CD4-positive, alpha-beta T cell treated with Interferon alpha-2 for 1 hour (primary cell): ENCODE data around the gene RPL12.
A peak's percentile ranks its signal among the peaks of the same experiment; 100 is the strongest.

ENCODE experiments used
- DNase-seq, 2 donors: peaks; one replicate each; pipeline ENCODE4 v3.0.0-alpha.2; 2020 to 2022

Gene RPL12

GRCh38 chr9:127437497-127438264 is 13.5 kb downstream of the RPL12 start:
- DNase-seq, result peak; percentile 18 to 45

- DNase-seq, result no peak
Observed at GRCh38 chr9:127430415-127430814, 20.8 kb downstream of the RPL12 start.

- DNase-seq, result no peak
Observed at GRCh38 chr9:127428348-127428747, 22.9 kb downstream of the RPL12 start.

DNA sequence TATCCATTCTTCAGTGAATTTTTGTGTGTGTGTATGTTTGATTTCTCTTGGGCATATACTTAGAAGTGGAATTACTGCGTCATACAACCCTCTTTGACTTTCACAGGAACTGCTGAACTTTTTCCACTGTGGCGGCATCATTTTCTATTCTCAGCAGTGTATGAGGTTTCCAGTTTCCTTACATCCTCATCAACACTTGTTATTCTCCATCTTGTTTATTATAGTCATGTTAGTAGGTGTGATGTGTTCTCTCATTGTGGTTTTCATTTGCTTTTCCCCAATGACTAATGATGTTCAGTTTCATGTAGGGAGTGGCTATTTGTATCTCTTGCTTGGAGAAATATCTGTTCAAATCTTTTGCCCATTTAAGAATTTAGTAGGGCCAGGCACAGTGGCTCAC is 24.4 kb downstream of the RPL12 start:
- no peak for DNase-seq

DNA sequence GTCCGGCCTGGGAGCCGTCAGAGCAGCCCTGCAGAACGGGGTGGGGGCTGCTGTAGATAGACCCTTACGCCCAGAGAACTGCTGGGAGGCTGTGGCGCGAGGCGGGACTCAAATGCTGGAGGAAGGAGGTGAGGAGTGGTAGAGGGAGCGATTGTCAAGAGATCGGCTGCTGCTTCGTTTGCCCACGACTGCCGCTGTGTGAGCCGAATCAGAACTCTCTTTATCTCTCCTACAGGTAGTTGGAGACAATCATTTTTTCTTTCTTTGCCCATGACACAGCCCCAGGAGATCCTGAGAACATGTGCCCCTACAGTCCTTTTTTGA is 26.6 kb downstream of the RPL12 start:
- DNase-seq, result no peak

DNA sequence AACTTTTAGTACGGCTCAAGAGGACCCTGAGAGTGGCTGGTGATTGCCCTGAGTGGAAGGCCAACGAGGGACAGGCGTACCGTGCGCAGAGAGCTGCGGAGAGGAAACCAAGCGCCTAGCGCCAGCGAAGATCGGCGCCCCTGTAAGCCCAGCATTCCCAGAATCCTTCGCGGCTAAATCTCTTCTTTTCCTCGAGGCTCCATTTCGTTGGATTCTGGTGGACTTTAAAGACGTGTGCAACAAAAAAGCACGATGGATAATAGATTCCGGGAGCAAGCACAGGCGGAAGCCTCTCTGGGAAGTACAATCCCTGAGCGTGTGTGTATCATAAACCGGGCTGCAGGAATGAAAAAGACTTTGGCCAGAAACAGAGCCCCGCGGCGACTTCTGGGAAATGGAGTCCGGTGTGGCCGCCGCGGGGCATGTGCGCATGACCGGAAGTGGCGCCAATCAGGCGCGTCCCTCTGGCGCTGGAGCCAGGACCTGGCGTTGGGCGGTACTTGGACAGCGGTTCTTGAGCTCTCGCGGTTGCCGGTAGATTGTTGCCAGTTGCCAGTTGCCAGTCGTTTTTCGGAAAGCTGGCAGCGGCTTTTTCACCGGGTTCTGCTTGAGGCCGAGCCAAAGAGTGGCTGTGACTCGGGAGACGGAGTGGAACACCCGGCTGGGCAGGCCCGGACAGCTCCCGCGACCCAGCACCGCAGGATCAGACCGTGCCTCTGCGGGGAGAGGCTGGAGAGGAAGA is 27.1 kb downstream of the RPL12 start, which contains the start of gene ZNF79:
Gene ZNF79, plus strand, starts transcription at position 449 of the 742 bp plus-strand sequence. CDS start 406 bp downstream, outside the sequence.
- peak; percentile 87 to 92 for DNase-seq

- DNase-seq, result no peak
Observed at GRCh38 chr9:127423476-127423933, 27.7 kb downstream of the RPL12 start.

DNA sequence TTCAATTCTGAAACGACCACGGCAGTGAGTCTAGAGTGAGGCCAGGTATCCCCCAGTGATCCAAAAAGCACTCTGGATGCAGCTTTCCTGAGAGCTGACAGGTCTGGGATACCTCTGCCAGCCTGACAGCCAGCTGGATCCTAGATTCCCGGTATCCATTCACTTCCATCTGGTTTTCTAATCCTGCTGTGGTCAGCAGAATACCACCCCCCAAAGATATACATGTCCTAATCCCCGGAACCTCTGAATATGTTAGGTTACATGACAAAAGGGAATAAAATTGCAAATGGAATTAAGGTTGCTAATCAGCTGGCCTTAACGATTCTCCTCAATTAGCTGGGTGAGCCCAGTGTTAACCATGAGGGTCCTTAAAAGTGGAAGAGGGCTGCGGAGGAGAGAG is 28.4 kb downstream of the RPL12 start:
- no peak for DNase-seq

DNA sequence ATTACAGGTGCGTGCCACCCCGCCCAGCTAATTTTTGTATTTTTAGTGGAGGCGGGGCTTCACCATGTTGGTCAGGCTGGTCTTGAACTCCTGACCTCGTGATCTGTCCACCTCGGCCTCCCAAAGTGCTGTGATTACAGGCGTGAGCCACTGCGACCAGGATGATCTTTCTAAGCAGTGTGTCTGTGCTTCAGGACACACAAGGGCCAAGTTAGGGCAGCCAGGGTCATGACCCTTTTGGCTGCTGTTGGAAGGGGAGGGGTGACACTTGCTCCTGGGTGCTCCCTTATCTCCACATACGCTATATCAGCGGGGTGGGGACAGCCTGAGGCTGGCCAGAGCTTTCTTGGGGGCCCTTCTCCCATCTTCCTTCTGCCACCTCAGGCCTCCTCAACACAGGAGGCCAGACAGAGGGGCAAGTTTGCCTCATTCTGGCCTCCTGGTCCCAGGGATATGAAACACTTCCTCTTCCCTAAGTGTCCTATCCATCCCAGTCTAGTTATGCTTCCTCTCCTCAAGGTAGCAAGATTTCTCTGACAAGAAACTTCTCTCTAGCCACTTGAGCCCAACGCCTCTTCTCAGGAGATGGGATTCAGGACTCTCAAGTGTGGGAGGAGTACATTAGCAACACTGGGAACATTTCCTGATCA is 28.9 kb downstream of the RPL12 start:
- DNase-seq, result no peak

GRCh38 chr9:127421057-127421456 is 30.1 kb downstream of the RPL12 start:
- no peak for DNase-seq

DNA sequence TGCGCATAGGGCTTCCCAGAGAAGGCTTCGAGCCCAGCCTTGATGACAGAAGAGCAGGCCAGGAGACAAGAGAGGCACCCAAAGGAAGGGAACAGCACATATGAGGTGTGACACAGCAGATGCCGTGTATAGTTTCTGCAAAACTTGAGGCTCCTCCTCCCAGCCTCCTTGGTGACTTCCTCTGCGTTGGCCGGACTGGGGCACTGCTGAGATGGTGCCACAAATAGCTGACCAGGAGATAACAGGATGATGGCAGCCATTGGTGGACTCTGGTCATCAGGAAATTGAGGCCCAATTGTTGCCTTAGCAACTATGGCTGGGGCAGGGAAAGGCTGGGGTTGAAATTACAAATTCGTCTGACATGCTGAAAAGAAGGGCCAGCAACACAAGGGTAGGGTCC is 31.9 kb downstream of the RPL12 start:
- no peak for DNase-seq

- DNase-seq, result peak; percentile 15 to 48
Observed at GRCh38 chr9:127418037-127418471, 33.2 kb downstream of the RPL12 start.

DNA sequence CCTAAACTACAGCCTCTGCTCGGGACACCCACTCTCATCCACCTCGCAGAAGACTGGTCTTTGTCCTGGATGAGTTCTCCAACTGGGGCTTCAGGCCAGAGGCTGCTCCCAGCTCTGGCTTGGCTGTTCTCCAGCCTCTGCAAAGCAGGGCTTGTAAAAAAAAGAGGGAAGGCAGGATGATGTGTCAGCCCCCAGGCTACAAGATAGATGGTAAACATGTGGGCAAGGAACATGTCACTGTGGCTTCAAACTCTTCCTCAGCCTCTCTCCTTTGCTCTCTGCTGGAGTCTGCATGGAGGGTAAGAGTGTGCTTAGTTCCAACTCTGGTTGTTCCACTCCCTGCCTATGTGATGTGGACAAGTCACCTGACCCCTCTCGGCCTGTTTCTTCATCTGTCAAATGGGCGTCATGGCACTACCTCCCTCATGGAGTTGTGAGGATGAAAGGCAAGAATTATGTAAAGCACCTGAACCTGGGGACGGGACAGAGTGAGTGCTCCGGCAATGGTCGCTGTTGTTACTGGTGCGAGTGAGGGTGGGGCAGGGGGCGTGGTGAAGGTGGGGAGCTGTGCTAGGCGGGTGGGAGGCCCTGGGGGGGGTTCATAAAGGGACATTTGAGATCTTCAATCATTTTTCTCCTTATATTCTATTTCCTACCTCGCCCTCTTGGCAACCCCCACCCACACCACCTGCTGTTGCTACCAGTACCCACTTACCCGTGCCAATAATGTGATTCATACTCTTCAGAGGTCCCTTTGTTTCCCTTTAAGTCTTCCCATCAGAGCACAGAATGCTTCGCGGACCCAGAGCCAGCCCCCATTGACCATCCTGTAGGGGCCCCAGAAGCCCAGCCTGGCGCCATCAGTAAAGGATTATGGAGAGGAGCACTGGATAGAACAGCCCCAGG is 33.8 kb downstream of the RPL12 start:
- no peak for DNase-seq

DNA sequence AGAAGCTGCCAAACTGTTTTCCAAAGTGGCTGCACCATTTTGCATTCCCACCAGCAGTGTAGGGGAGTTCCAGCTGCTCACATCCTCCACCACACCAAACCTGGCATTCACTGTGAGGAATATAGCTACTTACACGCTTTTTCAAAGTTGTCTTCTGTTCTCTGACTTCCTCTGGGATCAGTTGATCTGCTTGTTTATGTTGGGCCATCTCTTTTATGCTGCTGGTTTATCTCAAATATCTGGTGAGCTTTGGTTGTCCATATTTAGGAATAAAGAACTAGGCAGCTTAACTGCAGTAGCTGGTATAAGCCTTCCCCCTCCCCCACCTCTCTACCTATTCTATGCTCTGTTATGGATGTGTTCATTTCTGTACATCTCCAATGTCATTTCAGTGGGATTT is 35.5 kb downstream of the RPL12 start:
- DNase-seq, result no peak

DNA sequence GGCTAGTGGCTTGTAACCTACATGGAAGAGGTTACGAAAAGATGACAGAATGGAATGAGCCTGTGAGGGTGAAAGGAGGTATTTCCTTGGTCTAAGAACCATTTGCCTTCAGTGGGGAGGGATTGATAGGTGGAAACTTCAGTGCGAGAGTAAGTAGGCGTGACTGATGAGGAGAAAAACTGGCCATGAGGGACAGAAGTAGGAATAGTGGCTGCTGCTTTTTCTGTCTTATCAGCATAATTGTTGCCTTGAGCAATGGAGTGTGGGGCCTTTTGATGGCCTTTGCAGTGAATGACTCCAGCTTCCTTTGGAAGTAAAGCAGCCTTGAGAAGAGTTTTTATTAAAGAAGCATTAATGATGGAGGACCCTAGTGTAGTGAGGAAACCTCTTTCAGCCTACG is 36.1 kb downstream of the RPL12 start:
- no peak for DNase-seq

DNA sequence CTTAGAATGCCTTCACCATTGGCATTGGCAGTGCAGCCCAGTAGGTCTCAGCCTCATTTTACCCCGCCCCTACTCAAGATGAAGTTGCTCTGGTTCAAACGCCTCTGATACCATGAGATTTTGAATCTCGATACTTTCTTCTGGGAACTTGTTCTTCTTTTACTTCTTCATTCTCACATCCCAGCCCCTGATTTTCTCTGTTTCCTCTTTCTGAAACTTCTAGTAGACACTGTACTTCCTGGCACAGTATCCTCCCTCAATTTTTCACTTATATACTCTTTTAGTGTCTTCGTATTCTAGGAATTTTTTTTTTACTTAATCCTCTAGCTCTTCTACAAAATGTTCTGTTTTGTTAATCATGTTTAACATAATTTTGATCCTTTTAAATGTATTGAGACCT is 40.1 kb downstream of the RPL12 start:
- no peak for DNase-seq

- DNase-seq, result no peak
Observed at GRCh38 chr9:127407492-127407843, 43.7 kb downstream of the RPL12 start.

GRCh38 chr9:127406799-127407491 is 44.3 kb downstream of the RPL12 start:
- no peak for DNase-seq

DNA sequence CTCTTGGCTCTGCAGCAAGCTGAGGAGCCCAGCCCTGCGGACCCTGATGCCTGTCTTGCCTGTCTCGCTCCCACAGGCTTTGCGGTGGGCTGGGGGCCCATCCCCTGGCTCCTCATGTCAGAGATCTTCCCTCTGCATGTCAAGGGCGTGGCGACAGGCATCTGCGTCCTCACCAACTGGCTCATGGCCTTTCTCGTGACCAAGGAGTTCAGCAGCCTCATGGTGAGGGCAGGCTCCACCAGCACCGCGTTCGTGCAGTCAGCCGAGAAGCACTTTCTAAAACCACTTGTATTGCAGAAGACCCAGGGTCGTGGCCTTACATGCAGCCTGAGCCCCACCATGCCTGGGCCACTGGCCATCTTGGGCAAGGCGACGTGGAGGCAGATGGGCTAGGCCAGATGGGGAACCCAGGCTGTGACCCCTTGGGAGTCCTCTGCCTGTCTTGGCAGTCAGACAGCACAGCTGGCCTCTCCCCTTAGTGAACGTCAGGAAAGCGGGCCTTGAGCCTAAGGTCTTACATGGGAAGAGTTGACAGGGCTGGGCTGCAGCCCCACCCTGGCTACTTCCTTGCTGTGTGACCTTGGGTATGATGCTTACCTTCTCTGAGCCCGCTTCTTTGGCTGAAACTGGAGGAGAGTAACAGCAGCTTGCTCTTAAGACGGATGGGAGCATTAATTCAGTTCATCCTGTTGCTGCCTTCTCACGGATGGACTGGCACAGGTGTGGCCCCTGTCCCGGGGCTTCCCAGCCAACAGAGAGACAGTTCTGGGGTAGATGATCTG is 45.7 kb downstream of the RPL12 start:
- DNase-seq, result no peak

- DNase-seq, result no peak
Observed at GRCh38 chr9:127404631-127405030, 46.6 kb downstream of the RPL12 start.

DNA sequence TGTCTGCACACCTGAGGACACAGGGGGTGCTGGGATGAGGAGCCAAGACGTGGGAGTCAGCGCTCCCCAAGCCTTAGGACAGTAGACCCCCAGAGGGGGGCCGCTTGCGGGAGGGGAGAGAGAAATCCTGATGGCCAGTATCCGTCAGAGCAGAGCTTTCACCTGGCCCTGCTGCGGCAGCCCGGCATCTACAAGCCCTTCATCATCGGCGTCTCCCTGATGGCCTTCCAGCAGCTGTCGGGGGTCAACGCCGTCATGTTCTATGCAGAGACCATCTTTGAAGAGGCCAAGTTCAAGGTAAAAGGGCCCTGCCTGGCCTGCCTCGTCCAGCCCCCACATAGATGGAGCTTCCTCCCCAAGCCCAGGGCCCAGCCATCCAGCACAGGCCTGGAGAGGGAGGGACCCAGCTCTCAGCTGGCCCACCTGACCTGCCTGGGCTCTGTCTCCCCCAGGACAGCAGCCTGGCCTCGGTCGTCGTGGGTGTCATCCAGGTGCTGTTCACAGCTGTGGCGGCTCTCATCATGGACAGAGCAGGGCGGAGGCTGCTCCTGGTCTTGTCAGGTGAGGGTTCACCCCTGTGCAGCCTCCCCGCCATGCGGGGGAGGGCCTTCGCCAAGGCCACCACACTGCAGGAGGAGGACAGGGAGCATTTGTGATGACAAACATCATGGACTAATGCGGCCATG is 47.6 kb downstream of the RPL12 start:
- DNase-seq, result no peak
